Uterus (tissue), 4 donors: ENCODE measurements around the gene ZBTB47. TPM values are rescaled to one million over a fixed set of nuclear protein-coding genes. Genes with fewer than 3 reads are reported as not detected.

Source experiments
- DNase-seq, 2 donors: peaks; one replicate each; pipeline ENCODE4 v3.0.0-alpha.2; 2019 to 2020
- H3K27ac ChIP-seq, 2 donors: fragments of 200-600 bp; sonication (generic); 1 replicate in 1 of 2; 2 replicates in 1 of 2; pipeline ENCODE4 v1.5.1; 2016 to 2018
- H3K27me3 ChIP-seq, 2 donors: fragments of 200-600 bp; sonication (generic); one replicate each; pipeline ENCODE4 v1.5.1; 2018 to 2019; ENCODE audit warnings: control low read depth in 1 of 2
- H3K36me3 ChIP-seq, 2 donors: fragments of 200-600 bp; sonication (generic); one replicate each; pipeline ENCODE4 v1.5.1; 2019; ENCODE audit warnings: control low read depth in 1 of 2
- H3K4me1 ChIP-seq, 2 donors: fragments of 200-600 bp; sonication (generic); one replicate each; pipeline ENCODE4 v1.5.1; 2018 to 2019; ENCODE audit warnings: control low read depth in 1 of 2
- H3K4me3 ChIP-seq, 2 donors: fragments of 200-600 bp; sonication (generic); 1 replicate in 1 of 2; 2 replicates in 1 of 2; pipeline ENCODE4 v1.5.1; 2018 to 2019; ENCODE audit warnings: mild to moderate bottlenecking in 1 of 2
- H3K9me3 ChIP-seq, 2 donors: fragments of 200-600 bp; sonication (generic); one replicate each; pipeline ENCODE4 v1.5.1; 2019; ENCODE audit warnings: control low read depth in 1 of 2
- CTCF ChIP-seq, 4 experiments: fragments of 200-600 bp in 2 of 4; fragments of 450-650 bp in 2 of 4; sonication (generic) in 2 of 4; IDR thresholded peaks; one replicate each; pipeline ENCODE4 v1.5.1; 2016 to 2019; ENCODE audit warnings: antibody characterized with exemption in 4 of 4, mild to moderate bottlenecking in 2 of 4, moderate library complexity in 1 of 4
- POLR2A ChIP-seq, 2 donors: fragments of 450-650 bp; IDR thresholded peaks; one replicate each; pipeline ENCODE4 v1.6.1; 2016; ENCODE audit warnings: antibody characterized with exemption in 2 of 2, mild to moderate bottlenecking in 1 of 2, moderate library complexity in 1 of 2
- intact Hi-C: fragments of 100-400 bp; cut with DNase I; formaldehyde crosslinking; loops from one replicate; pipeline ENCODE4 v1.15.1; 2023; ENCODE audit warnings: low total_unique reads
- total RNA-seq, 4 donors: library from RNA; depleted of rRNA in 3 of 4; stranded (reverse); fragments of >200 nt in 3 of 4; gene quantifications; one replicate each; pipeline versions ENCODE4 v1.1.0 to v1.2.4, GENCODE V29; 2014 to 2023
- donor health status: DM: yes; HTN: yes; CAD: no.

ZBTB47 gene
- total RNA-seq, 4 donors from 2014 or later = 29.1 to 44.7 (median 32.1) TPM

GRCh38 chr3:42690191-42690590 is 36.7 kb downstream of the ZBTB47 start:
- no peaks in the 10 kb centered on the region for H3K27me3 ChIP-seq
- intact Hi-C loops = no loop called here
- no peak overlapping the region for H3K27ac ChIP-seq
- no peaks in the 10 kb centered on the region for H3K9me3 ChIP-seq
- DNase-seq = no peak
- no peak overlapping the region for H3K4me3 ChIP-seq
- peaks cover 0 to 5% of the 10 kb centered on the region in 2 donors for H3K4me1 ChIP-seq
- TF ChIP-seq CTCF (IDR thresholded peaks at IDR 0.05) (no peak), POLR2A (IDR thresholded peaks at IDR 0.05) (no peak)
- H3K36me3 ChIP-seq = no peaks in the 10 kb centered on the region

- peak in 1 of 2 donors; percentile 9 for DNase-seq
- H3K9me3 ChIP-seq = no peaks in the 10 kb centered on the region
- H3K4me3 ChIP-seq = no peak overlapping the region
- peaks cover 0 to 2% of the 10 kb centered on the region in 2 donors for H3K4me1 ChIP-seq
- TF ChIP-seq CTCF (IDR thresholded peaks at IDR 0.05) (no peak), POLR2A (IDR thresholded peaks at IDR 0.05) (no peak)
- intact Hi-C loops = no loop called here
- H3K27me3 ChIP-seq = no peaks in the 10 kb centered on the region
- no peaks in the 10 kb centered on the region for H3K36me3 ChIP-seq
- H3K27ac ChIP-seq = no peak overlapping the region
Measured at GRCh38 chr3:42690766-42691680, 37.5 kb downstream of the ZBTB47 start.

GRCh38 chr3:42691816-42692666 is 38.5 kb downstream of the ZBTB47 start:
- peak in 1 of 2 donors; percentile 8 for DNase-seq
- Histone ChIP-seq H3K27me3 (no peaks in the 10 kb centered on the region), H3K36me3 (no peaks in the 10 kb centered on the region), H3K9me3 (no peaks in the 10 kb centered on the region), H3K4me1 (no peaks in the 10 kb centered on the region), H3K4me3 (no peak overlapping the region), H3K27ac (no peak overlapping the region)
- TF ChIP-seq CTCF (IDR thresholded peaks at IDR 0.05) (no peak), POLR2A (IDR thresholded peaks at IDR 0.05) (no peak)
- intact Hi-C loops = no loop called here

- Histone ChIP-seq H3K4me3 (no peak overlapping the region), H3K9me3 (no peaks in the 10 kb centered on the region), H3K4me1 (no peaks in the 10 kb centered on the region), H3K27me3 (no peaks in the 10 kb centered on the region), H3K27ac (no peak overlapping the region), H3K36me3 (no peaks in the 10 kb centered on the region)
- DNase-seq = peak in 1 of 2 donors; percentile 8
- intact Hi-C loops = no loop called here
- TF ChIP-seq POLR2A (IDR thresholded peaks at IDR 0.05) = no peak
- TF ChIP-seq CTCF (IDR thresholded peaks at IDR 0.05) = no peak
Measured at GRCh38 chr3:42692667-42693529, 39.4 kb downstream of the ZBTB47 start.
